ENCODE results near the gene EID1.

GRCh38 chr15:48890375-48890972, 12.5 kb downstream of the EID1 start:
- TF ChIP-seq CTCF (conservative IDR thresholded peaks at IDR 0.05; ENCODE audit: low read length) = no peak
- no peak for TF ChIP-seq EZH2phosphoT487 (IDR thresholded peaks at IDR 0.05; ENCODE audit: borderline replicate concordance, low read depth, low read length)
